ENCODE results near the gene CERCAM.

- TF ChIP-seq CTCF (IDR thresholded peaks at IDR 0.05) (no peak), EZH2phosphoT487 (IDR thresholded peaks at IDR 0.05) (no peak), EZH2 (IDR thresholded peaks at IDR 0.05) (no peak)
These were observed 9.1 kb upstream of the CERCAM start for GRCh38 chr9:128411364-128412119.
